Activated CD8-positive, alpha-beta memory T cell treated with anti-CD3 and anti-CD28 coated beads, Interleukin-2, amount 10 ng/mL, durations not matched to agents 7 days and 5 days (primary cell): Measurements from ENCODE around the gene TM4SF1. TPM values are rescaled to one million over a fixed set of nuclear protein-coding genes. Genes with fewer than 3 reads are reported as not detected.

Experiments
- ATAC-seq: fragments of 150-1000 bp; cut with Tn5 transposase; one replicate; pipeline ENCODE4 v1.10.0; 2021; ENCODE audit warnings: moderate library complexity
- CTCF ChIA-PET: fragments of 350-600 bp; sonication (Branson Sonifier 250); formaldehyde crosslinking; loops from one replicate; lab custom pipeline; 2021; ENCODE audit warnings: antibody characterized with exemption; lab: Charles Lee
- DNase-seq: peaks from one replicate; pipeline ENCODE4 v3.0.0-alpha.2; 2020
- H3K27ac Mint-ChIP-seq: one replicate; pipeline ENCODE4 v1.8.0; 2021; ENCODE audit warnings: mild to moderate bottlenecking, mixed read lengths
- H3K27me3 Mint-ChIP-seq: one replicate; pipeline ENCODE4 v1.8.0; 2021; ENCODE audit warnings: mixed read lengths
- H3K36me3 Mint-ChIP-seq: one replicate; pipeline ENCODE4 v1.8.0; 2021; ENCODE audit warnings: mild to moderate bottlenecking, mixed read lengths
- H3K4me1 Mint-ChIP-seq: one replicate; pipeline ENCODE4 v1.8.0; 2021; ENCODE audit warnings: mixed read lengths
- H3K4me3 Mint-ChIP-seq: one replicate; pipeline ENCODE4 v1.8.0; 2021; ENCODE audit warnings: mild to moderate bottlenecking, moderate library complexity, mixed read lengths
- H3K9me3 Mint-ChIP-seq: one replicate; pipeline ENCODE4 v1.8.0; 2022; ENCODE audit warnings: low read depth, mixed read lengths
- total RNA-seq, 2 experiments: library from RNA; stranded (reverse); gene quantifications; one replicate each; pipeline ENCODE4 v1.2.3, GENCODE V29; 2021

TM4SF1 gene
- total RNA-seq, 2 experiments from 2014 or later, result not detected

DNA sequence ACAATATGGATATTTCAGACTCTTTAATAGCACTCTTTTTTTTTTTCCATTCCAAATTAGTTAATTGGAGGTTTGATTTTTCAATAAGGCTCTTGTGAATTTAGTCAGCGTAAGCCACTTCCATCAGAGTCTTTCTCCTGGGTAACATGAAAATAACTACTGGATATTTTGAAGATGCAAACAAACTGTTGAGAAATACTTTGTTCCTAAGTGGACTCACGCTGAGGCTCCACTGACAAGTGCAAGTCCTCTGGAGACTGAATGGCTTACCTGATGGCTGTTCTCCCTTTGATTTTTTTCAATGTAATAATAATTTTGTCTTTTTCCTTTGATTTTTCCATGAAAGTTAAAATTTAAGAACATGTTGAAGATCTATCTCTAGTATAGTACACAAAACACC, 26.0 kb upstream of the TM4SF1 start:
- H3K4me3 Mint-ChIP-seq, result no peak overlapping the region
- ATAC-seq, result no peak
- CTCF ChIA-PET, result no interaction called here
- no peaks in the 10 kb centered on the region for H3K9me3 Mint-ChIP-seq
- DNase-seq, result no peak
- H3K27me3 Mint-ChIP-seq, result peaks cover 30% of the 10 kb centered on the region
- peaks cover 2% of the 10 kb centered on the region for H3K4me1 Mint-ChIP-seq
- H3K27ac Mint-ChIP-seq, result no peak overlapping the region
- no peaks in the 10 kb centered on the region for H3K36me3 Mint-ChIP-seq

GRCh38 chr3:149402481-149402880, 25.0 kb upstream of the TM4SF1 start:
- H3K9me3 Mint-ChIP-seq, result no peaks in the 10 kb centered on the region
- DNase-seq, result no peak
- no peak for ATAC-seq
- CTCF ChIA-PET, result no interaction called here
- H3K27me3 Mint-ChIP-seq, result peaks cover 30% of the 10 kb centered on the region
- peaks cover 2% of the 10 kb centered on the region for H3K4me1 Mint-ChIP-seq
- H3K27ac Mint-ChIP-seq, result no peak overlapping the region
- H3K36me3 Mint-ChIP-seq, result no peaks in the 10 kb centered on the region
- no peak overlapping the region for H3K4me3 Mint-ChIP-seq

DNA sequence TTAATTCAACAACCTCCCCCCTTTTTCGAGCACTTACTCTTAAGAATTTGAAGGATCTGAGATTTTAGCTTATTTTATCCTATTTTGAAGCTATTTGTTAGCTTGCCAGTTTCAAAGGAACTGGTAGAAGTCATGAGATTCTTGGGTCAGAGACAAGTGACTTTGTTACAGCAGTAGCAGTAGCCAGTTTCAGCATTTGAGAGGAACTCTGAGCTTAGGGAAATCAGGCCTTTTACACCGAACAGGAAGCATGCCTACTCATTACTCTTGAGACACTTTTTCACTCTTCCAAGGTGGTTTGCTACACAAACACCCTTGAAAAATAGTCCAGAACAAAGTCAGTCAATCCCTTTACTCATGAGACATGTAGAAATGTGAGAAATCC, 24.5 kb upstream of the TM4SF1 start:
- DNase-seq (no peak), ATAC-seq (no peak)
- H3K27me3 Mint-ChIP-seq, result peaks cover 32% of the 10 kb centered on the region
- H3K36me3 Mint-ChIP-seq, result no peaks in the 10 kb centered on the region
- H3K9me3 Mint-ChIP-seq, result no peaks in the 10 kb centered on the region
- no peak overlapping the region for H3K27ac Mint-ChIP-seq
- H3K4me3 Mint-ChIP-seq, result no peak overlapping the region
- H3K4me1 Mint-ChIP-seq, result peaks cover 2% of the 10 kb centered on the region
- CTCF ChIA-PET, result interaction anchor here (1.6 kb wide), 1 partner anchor 34 kb away, joined by 3 read pairs; no protein-coding TSS in a partner anchor

GRCh38 chr3:149401212-149401925, 23.9 kb upstream of the TM4SF1 start:
- Mint-ChIP-seq H3K36me3 (no peaks in the 10 kb centered on the region), H3K4me1 (peaks cover 2% of the 10 kb centered on the region)

DNA sequence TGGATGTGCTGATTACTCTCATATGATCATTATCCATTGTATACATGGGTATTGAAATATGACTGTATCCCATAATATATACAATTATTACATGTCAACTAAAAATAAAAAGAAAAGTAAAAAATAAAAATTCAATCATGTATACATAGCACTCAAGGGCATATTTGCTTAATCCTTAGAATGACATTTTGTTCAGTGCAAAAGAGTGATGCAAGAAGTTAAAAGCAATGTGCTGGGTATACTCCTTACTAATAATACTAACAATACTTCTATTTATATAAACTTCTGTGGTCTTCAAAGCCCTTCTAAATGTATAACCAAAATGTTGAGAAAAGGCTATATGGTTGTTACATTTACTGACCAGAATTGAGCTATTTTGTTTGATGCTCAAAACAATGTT, 23.2 kb upstream of the TM4SF1 start:
- no peak for ATAC-seq
- no peaks in the 10 kb centered on the region for H3K9me3 Mint-ChIP-seq
- H3K27ac Mint-ChIP-seq, result no peak overlapping the region
- CTCF ChIA-PET, result interaction anchor here (0.9 to 1.6 kb wide), 2 partner anchors 35 to 317 kb away, joined by 3 read pairs; no protein-coding TSS in a partner anchor
- peaks cover 25% of the 10 kb centered on the region for H3K27me3 Mint-ChIP-seq
- DNase-seq, result no peak
- H3K4me3 Mint-ChIP-seq, result no peak overlapping the region
- H3K4me1 Mint-ChIP-seq, result peaks cover 2% of the 10 kb centered on the region
- no peaks in the 10 kb centered on the region for H3K36me3 Mint-ChIP-seq

More at GRCh38 chr3:149401212-149401925, 23.9 kb upstream of the TM4SF1 start:
- DNase-seq (no peak), ATAC-seq (no peak)
- Mint-ChIP-seq H3K4me3 (no peak overlapping the region), H3K9me3 (no peaks in the 10 kb centered on the region), H3K27ac (no peak overlapping the region), H3K27me3 (peaks cover 29% of the 10 kb centered on the region)
- CTCF ChIA-PET, result interaction anchor here (0.9 to 1.6 kb wide), 2 partner anchors 34 to 316 kb away, joined by 3 read pairs; no protein-coding TSS in a partner anchor

GRCh38 chr3:149398296-149398695, 20.8 kb upstream of the TM4SF1 start:
- Mint-ChIP-seq H3K4me3 (no peak overlapping the region), H3K36me3 (no peaks in the 10 kb centered on the region), H3K27ac (no peak overlapping the region), H3K27me3 (peaks cover 19% of the 10 kb centered on the region), H3K4me1 (peaks cover 2% of the 10 kb centered on the region), H3K9me3 (no peaks in the 10 kb centered on the region)
- CTCF ChIA-PET, result interaction anchor here (1.5 kb wide), 1 partner anchor 83 kb away, joined by 3 read pairs; no protein-coding TSS in a partner anchor
- no peak for DNase-seq
- no peak for ATAC-seq

- DNase-seq, result no peak
- ATAC-seq, result no peak
- no peak overlapping the region for H3K27ac Mint-ChIP-seq
- no peaks in the 10 kb centered on the region for H3K9me3 Mint-ChIP-seq
- H3K36me3 Mint-ChIP-seq, result no peaks in the 10 kb centered on the region
- H3K4me3 Mint-ChIP-seq, result no peak overlapping the region
- CTCF ChIA-PET, result no interaction called here
- H3K4me1 Mint-ChIP-seq, result peaks cover 2% of the 10 kb centered on the region
- H3K27me3 Mint-ChIP-seq, result peaks cover 19% of the 10 kb centered on the region
Observed at GRCh38 chr3:149397528-149397927, 20.1 kb upstream of the TM4SF1 start.

GRCh38 chr3:149396476-149396875, 19.0 kb upstream of the TM4SF1 start:
- no peaks in the 10 kb centered on the region for H3K36me3 Mint-ChIP-seq
- no peak for DNase-seq
- H3K27ac Mint-ChIP-seq, result no peak overlapping the region
- H3K4me1 Mint-ChIP-seq, result peaks cover 2% of the 10 kb centered on the region
- no peak overlapping the region for H3K4me3 Mint-ChIP-seq
- H3K9me3 Mint-ChIP-seq, result no peaks in the 10 kb centered on the region
- ATAC-seq, result no peak
- peaks cover 15% of the 10 kb centered on the region for H3K27me3 Mint-ChIP-seq
- CTCF ChIA-PET, result no interaction called here

DNA sequence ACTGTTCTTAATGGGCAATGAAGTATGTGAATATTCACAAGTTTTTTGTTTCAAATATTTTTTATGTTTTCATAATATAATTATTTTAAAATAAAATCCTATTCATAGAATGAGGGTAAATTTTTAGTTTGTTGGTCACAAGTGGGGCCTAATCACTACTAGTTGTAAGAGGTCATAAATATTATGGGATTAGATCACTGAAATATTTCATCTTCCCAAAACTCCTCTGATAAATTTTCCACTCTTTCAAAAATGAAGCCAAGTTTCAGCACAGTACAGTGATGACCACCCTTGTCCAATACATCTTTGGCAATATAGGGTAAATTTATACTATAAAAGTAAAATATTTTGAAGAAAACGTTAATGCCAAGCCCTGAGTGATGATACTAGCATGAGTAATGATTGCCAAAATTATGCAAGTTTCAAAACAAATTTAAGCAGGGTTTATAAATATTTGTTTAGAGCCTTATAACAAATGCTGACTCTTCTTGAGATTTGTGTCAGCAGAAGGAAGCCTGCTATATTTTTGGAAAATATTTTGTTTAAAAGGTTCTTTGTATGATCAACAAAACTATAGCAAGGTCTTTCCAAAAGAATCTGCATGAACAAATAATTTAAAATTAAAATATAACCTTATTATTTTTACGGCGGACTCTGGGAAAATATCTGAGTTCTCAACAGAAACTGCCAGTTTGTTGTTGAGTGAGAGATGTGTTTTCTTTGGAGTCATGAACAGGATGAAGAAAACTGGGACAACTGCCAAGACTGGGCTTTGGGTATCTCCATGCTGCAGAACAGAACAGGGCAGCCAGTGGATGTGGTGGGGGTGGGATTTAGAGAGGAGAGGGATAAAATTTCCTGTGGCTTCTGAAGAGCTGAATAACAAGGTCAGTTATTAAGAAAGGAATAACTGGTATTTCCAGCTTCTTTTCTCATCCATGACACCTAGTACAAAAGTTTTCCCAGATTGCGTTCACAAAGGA, 17.9 kb upstream of the TM4SF1 start:
- Mint-ChIP-seq H3K4me1 (no peaks in the 10 kb centered on the region), H3K27ac (no peak overlapping the region), H3K9me3 (no peaks in the 10 kb centered on the region), H3K36me3 (no peaks in the 10 kb centered on the region), H3K27me3 (peaks cover 18% of the 10 kb centered on the region), H3K4me3 (no peak overlapping the region)
- DNase-seq (no peak), ATAC-seq (no peak)
- CTCF ChIA-PET, result no interaction called here

DNA sequence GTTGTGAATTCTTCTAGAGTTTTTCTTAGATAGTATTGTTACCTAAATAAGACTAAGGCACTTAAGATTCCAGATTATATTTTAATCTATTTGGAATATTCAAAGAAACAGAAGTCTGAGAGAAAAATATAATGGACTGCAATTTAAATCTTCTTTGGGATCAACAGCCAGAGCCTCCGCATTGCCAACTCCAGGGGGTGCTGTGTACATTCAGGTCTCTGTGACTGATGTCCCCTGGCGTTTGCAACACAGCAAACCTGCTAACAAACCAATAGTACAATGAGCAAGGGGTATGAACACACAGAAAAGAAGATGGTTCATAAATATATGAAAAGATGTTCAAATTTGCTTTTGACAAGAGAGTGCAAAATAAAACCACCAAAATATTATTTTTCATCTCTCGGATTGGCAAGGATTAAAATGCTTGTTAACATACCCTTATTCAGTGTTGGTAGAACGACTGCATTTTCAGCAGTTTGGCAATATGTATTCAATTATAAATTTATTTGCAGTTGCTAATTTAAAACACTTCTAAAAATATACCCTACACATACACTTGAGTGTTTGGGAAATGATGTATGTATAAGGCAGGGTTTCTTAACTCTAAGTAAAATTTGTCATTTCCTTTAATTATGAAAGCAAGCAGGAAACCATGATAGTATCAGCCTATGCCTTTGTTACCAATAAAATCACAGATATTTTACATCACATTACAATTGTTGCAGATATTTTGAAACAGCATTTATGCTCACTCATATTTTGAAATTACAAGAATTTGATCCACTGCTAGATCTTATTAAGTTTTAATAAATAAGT, 16.1 kb upstream of the TM4SF1 start:
- Mint-ChIP-seq H3K36me3 (no peaks in the 10 kb centered on the region), H3K4me3 (no peak overlapping the region), H3K27me3 (peaks cover 12% of the 10 kb centered on the region), H3K27ac (no peak overlapping the region), H3K9me3 (no peaks in the 10 kb centered on the region), H3K4me1 (no peaks in the 10 kb centered on the region)
- DNase-seq (peak; percentile 58), ATAC-seq (peak; percentile 49)
- CTCF ChIA-PET, result interaction anchor here (1.0 kb wide), 1 partner anchor 378 kb away, joined by 3 read pairs; no protein-coding TSS in a partner anchor

DNA sequence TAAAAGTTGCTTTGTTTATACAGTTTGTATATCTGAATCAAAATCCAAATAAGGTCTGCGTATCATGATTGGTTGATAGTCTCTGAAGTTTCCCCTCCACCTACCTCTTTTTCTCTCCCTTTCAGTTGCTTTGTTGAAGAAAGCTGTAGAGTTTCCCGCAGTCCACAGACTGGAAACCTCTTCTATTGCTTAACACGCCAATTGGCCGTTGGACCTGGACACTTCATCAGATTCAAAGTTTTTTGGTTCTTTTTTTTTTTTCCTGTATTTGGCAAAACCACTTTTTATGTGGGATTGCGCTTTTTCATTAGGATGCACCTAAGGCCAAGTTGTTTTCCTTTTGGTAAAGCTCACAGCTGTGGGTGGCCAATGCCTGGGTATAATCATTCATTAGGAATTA, 14.5 kb upstream of the TM4SF1 start:
- no peak for DNase-seq
- CTCF ChIA-PET, result interaction anchor here (0.7 kb wide), 1 partner anchor 62 kb away, joined by 3 read pairs; no protein-coding TSS in a partner anchor
- ATAC-seq, result no peak
- H3K9me3 Mint-ChIP-seq, result no peaks in the 10 kb centered on the region
- no peaks in the 10 kb centered on the region for H3K4me1 Mint-ChIP-seq
- no peak overlapping the region for H3K4me3 Mint-ChIP-seq
- H3K36me3 Mint-ChIP-seq, result no peaks in the 10 kb centered on the region
- peaks cover 11% of the 10 kb centered on the region for H3K27me3 Mint-ChIP-seq
- no peak overlapping the region for H3K27ac Mint-ChIP-seq

DNA sequence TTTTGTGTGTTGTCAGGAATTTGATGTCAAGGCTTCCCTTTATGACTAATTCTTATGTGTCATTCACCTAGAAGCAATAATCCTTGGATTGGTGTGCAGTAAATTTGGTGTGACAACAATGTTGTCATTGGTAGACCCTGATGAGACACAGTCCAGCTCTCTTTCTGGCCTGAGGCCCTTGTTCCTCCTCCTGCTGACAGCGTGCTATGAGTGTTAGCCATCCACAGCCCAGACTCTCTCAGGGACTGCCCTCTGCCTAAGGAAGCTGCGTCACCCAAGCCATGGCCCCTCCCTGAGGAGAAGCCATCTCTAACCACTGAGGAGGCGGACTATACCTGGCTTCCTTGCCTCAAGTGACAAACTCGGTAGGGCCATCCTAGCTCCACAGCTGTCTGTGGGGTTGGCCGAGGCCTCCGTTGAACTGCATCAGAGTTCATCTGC, 13.3 kb upstream of the TM4SF1 start:
- H3K27ac Mint-ChIP-seq, result no peak overlapping the region
- no peak for DNase-seq
- peaks cover 8% of the 10 kb centered on the region for H3K27me3 Mint-ChIP-seq
- H3K4me1 Mint-ChIP-seq, result no peaks in the 10 kb centered on the region
- H3K36me3 Mint-ChIP-seq, result no peaks in the 10 kb centered on the region
- CTCF ChIA-PET, result no interaction called here
- no peak overlapping the region for H3K4me3 Mint-ChIP-seq
- no peaks in the 10 kb centered on the region for H3K9me3 Mint-ChIP-seq
- no peak for ATAC-seq

- ATAC-seq (no peak), DNase-seq (no peak)
- Mint-ChIP-seq H3K9me3 (no peaks in the 10 kb centered on the region), H3K4me3 (no peak overlapping the region), H3K27me3 (peaks cover 8% of the 10 kb centered on the region), H3K27ac (no peak overlapping the region), H3K4me1 (no peaks in the 10 kb centered on the region), H3K36me3 (no peaks in the 10 kb centered on the region)
- CTCF ChIA-PET, result no interaction called here
Observed at GRCh38 chr3:149390294-149390693, 12.8 kb upstream of the TM4SF1 start.
